Measurements from ENCODE around the gene ARL13B. TPM values are rescaled to one million over a fixed set of nuclear protein-coding genes. Genes with fewer than 3 reads are reported as not detected.

ARL13B gene
- total and polyA plus RNA-seq, 2 of the 8 experiments (the other 6 are each of a cell fraction or from before 2014, with no cell fraction given): 1.5 to 12.7 TPM

DNA sequence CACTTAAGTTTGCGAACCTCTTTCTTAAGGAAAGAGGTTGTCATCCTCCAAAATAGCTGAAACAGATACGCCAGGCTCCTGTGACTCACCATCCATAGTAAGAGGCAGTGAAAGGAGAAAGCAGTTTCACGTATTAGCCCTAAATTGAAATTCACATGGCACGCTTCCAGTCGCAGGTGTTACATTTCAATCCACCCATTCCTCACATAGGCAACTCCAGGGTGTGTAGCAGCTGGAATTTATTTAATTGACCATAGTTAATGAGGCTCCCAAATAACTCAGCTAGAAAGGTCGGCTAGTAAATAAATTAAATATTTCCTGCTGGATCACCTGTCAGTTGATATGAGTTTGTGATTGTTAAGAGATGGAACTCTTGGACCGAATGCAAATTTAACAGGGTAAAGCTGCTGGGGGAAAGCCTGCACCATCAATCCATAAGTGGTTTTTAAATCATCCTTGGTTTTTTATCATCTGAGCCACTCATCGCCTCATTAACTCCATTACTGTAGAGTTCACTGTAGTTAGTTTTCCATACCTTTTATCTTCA, 102.5 kb downstream of the ARL13B start (continued):
- TF ChIP-seq, protein P1, sequence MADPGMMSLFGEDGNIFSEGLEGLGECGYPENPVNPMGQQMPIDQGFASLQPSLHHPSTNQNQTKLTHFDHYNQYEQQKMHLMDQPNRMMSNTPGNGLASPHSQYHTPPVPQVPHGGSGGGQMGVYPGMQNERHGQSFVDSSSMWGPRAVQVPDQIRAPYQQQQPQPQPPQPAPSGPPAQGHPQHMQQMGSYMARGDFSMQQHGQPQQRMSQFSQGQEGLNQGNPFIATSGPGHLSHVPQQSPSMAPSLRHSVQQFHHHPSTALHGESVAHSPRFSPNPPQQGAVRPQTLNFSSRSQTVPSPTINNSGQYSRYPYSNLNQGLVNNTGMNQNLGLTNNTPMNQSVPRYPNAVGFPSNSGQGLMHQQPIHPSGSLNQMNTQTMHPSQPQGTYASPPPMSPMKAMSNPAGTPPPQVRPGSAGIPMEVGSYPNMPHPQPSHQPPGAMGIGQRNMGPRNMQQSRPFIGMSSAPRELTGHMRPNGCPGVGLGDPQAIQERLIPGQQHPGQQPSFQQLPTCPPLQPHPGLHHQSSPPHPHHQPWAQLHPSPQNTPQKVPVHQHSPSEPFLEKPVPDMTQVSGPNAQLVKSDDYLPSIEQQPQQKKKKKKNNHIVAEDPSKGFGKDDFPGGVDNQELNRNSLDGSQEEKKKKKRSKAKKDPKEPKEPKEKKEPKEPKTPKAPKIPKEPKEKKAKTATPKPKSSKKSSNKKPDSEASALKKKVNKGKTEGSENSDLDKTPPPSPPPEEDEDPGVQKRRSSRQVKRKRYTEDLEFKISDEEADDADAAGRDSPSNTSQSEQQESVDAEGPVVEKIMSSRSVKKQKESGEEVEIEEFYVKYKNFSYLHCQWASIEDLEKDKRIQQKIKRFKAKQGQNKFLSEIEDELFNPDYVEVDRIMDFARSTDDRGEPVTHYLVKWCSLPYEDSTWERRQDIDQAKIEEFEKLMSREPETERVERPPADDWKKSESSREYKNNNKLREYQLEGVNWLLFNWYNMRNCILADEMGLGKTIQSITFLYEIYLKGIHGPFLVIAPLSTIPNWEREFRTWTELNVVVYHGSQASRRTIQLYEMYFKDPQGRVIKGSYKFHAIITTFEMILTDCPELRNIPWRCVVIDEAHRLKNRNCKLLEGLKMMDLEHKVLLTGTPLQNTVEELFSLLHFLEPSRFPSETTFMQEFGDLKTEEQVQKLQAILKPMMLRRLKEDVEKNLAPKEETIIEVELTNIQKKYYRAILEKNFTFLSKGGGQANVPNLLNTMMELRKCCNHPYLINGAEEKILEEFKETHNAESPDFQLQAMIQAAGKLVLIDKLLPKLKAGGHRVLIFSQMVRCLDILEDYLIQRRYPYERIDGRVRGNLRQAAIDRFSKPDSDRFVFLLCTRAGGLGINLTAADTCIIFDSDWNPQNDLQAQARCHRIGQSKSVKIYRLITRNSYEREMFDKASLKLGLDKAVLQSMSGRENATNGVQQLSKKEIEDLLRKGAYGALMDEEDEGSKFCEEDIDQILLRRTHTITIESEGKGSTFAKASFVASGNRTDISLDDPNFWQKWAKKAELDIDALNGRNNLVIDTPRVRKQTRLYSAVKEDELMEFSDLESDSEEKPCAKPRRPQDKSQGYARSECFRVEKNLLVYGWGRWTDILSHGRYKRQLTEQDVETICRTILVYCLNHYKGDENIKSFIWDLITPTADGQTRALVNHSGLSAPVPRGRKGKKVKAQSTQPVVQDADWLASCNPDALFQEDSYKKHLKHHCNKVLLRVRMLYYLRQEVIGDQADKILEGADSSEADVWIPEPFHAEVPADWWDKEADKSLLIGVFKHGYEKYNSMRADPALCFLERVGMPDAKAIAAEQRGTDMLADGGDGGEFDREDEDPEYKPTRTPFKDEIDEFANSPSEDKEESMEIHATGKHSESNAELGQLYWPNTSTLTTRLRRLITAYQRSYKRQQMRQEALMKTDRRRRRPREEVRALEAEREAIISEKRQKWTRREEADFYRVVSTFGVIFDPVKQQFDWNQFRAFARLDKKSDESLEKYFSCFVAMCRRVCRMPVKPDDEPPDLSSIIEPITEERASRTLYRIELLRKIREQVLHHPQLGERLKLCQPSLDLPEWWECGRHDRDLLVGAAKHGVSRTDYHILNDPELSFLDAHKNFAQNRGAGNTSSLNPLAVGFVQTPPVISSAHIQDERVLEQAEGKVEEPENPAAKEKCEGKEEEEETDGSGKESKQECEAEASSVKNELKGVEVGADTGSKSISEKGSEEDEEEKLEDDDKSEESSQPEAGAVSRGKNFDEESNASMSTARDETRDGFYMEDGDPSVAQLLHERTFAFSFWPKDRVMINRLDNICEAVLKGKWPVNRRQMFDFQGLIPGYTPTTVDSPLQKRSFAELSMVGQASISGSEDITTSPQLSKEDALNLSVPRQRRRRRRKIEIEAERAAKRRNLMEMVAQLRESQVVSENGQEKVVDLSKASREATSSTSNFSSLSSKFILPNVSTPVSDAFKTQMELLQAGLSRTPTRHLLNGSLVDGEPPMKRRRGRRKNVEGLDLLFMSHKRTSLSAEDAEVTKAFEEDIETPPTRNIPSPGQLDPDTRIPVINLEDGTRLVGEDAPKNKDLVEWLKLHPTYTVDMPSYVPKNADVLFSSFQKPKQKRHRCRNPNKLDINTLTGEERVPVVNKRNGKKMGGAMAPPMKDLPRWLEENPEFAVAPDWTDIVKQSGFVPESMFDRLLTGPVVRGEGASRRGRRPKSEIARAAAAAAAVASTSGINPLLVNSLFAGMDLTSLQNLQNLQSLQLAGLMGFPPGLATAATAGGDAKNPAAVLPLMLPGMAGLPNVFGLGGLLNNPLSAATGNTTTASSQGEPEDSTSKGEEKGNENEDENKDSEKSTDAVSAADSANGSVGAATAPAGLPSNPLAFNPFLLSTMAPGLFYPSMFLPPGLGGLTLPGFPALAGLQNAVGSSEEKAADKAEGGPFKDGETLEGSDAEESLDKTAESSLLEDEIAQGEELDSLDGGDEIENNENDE (IDR thresholded peaks at IDR 0.05; ENCODE audit: insufficient replicate concordance, low read length): no peak
- TF ChIP-seq CBX5 (IDR thresholded peaks at IDR 0.05; ENCODE audit: low read depth, low read length): no peak
- no peak for TF ChIP-seq RXRA (IDR thresholded peaks at IDR 0.05; ENCODE audit: insufficient read depth, low read depth, low read length)
- TF ChIP-seq, protein P2, sequence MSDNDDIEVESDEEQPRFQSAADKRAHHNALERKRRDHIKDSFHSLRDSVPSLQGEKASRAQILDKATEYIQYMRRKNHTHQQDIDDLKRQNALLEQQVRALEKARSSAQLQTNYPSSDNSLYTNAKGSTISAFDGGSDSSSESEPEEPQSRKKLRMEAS (IDR thresholded peaks at IDR 0.05): no peak
- no peak for TF ChIP-seq BACH1 (IDR thresholded peaks at IDR 0.05; ENCODE audit: low read length)
- no peak for TF ChIP-seq CTBP2 (IDR thresholded peaks at IDR 0.05; ENCODE audit: borderline replicate concordance, insufficient read depth, insufficient read length, low read length)
- TF ChIP-seq RBBP5 (IDR thresholded peaks at IDR 0.05; ENCODE audit: borderline replicate concordance, low read depth, low read length): no peak
- no peak for TF ChIP-seq CBX8 (IDR thresholded peaks at IDR 0.05; ENCODE audit: borderline replicate concordance, low read depth, low read length)
- no peak for TF ChIP-seq RNF2 (IDR thresholded peaks at IDR 0.05; ENCODE audit: borderline replicate concordance, low read depth, low read length, missing control alignments, poor library complexity, severe bottlenecking)
- TF ChIP-seq SP1 (IDR thresholded peaks at IDR 0.05; ENCODE audit: low read depth, low read length): no peak
- no peak for TF ChIP-seq POLR2A (IDR thresholded peaks at IDR 0.05; ENCODE audit: control extremely low read depth in 1 of 2, low read depth in 2 of 2, low read length in 2 of 2)
